Fibroblast of skin of scalp (primary cell): Measurements from ENCODE around the gene VWF.
A peak's percentile ranks its signal among the peaks of the same experiment; 100 is the strongest.
"Not testable (repeated sequence)": the region's sequence is repeated elsewhere in the genome, so short reads cannot be mapped to it uniquely, and the experiment has no call there.

ENCODE experiments used
- DNase-seq: peaks from one replicate; pipeline ENCODE4 v3.0.0-alpha.2; 2013

The VWF gene

GRCh38 chr12:6104027-6104426, 20.4 kb downstream of the VWF start:
- peak; percentile 62 for DNase-seq

GRCh38 chr12:6102021-6102420, 22.4 kb downstream of the VWF start:
- DNase-seq = not testable (repeated sequence)

- DNase-seq = no peak
Observed at GRCh38 chr12:6099316-6099715, 25.2 kb downstream of the VWF start.

GRCh38 chr12:6097411-6097810, 27.1 kb downstream of the VWF start:
- no peak for DNase-seq

GRCh38 chr12:6096527-6096926, 27.9 kb downstream of the VWF start:
- DNase-seq = no peak

GRCh38 chr12:6095269-6095668, 29.2 kb downstream of the VWF start:
- no peak for DNase-seq

- DNase-seq = no peak
Observed at GRCh38 chr12:6093764-6094163, 30.7 kb downstream of the VWF start.

GRCh38 chr12:6092784-6093722, 31.4 kb downstream of the VWF start:
- DNase-seq = peak; percentile 67

GRCh38 chr12:6091786-6092566, 32.5 kb downstream of the VWF start:
- DNase-seq = no peak

- no peak for DNase-seq
Observed at GRCh38 chr12:6090803-6091202, 33.7 kb downstream of the VWF start.

GRCh38 chr12:6088921-6089747, 35.3 kb downstream of the VWF start:
- no peak for DNase-seq

- DNase-seq = no peak
Observed at GRCh38 chr12:6086316-6086715, 38.2 kb downstream of the VWF start.

- DNase-seq = no peak
Observed at GRCh38 chr12:6085841-6086240, 38.6 kb downstream of the VWF start.

- DNase-seq = no peak
Observed at GRCh38 chr12:6084969-6085450, 39.5 kb downstream of the VWF start.

- peak; percentile 80 for DNase-seq
Observed at GRCh38 chr12:6084261-6084968, 40.1 kb downstream of the VWF start.

GRCh38 chr12:6083601-6084000, 40.9 kb downstream of the VWF start:
- DNase-seq = peak; percentile 45

GRCh38 chr12:6082613-6083012, 41.9 kb downstream of the VWF start:
- no peak for DNase-seq

GRCh38 chr12:6080149-6081045, 44.1 kb downstream of the VWF start:
- no peak for DNase-seq

- DNase-seq = peak; percentile 52
Observed at GRCh38 chr12:6078398-6079096, 45.9 kb downstream of the VWF start.

GRCh38 chr12:6077692-6078083, 46.8 kb downstream of the VWF start:
- DNase-seq = no peak
